Suprapubic skin (tissue), 4 donors: Measurements from ENCODE around the gene LMAN1L. TPM values are rescaled to one million over a fixed set of nuclear protein-coding genes. Genes with fewer than 3 reads are reported as not detected.

ENCODE experiments used
- DNase-seq, 2 donors: peaks; one replicate each; pipeline ENCODE4 v3.0.0-alpha.2; 2019; ENCODE audit warnings: low spot score in 2 of 2
- H3K27ac ChIP-seq: fragments of 200-600 bp; sonication (generic); one replicate; pipeline ENCODE4 v1.5.1; 2019
- H3K27me3 ChIP-seq: fragments of 200-600 bp; sonication (generic); one replicate; pipeline ENCODE4 v1.5.1; 2019
- H3K36me3 ChIP-seq: fragments of 200-600 bp; sonication (generic); one replicate; pipeline ENCODE4 v1.5.1; 2019
- H3K4me1 ChIP-seq: fragments of 200-600 bp; sonication (generic); one replicate; pipeline ENCODE4 v1.5.1; 2019
- H3K4me3 ChIP-seq: fragments of 200-600 bp; sonication (generic); one replicate; pipeline ENCODE4 v1.5.1; 2019; ENCODE audit warnings: mild to moderate bottlenecking
- H3K9me3 ChIP-seq: fragments of 200-600 bp; sonication (generic); one replicate; pipeline ENCODE4 v1.5.1; 2019
- CTCF ChIP-seq, 2 donors: fragments of 200-600 bp in 1 of 2; fragments of 450-650 bp in 1 of 2; sonication (generic) in 1 of 2; IDR thresholded peaks; one replicate each; pipeline ENCODE4 v1.5.1; 2016 to 2019; ENCODE audit warnings: antibody characterized with exemption in 2 of 2, mild to moderate bottlenecking in 1 of 2, moderate library complexity in 1 of 2
- EP300 ChIP-seq: sonication (generic); formaldehyde crosslinking; IDR thresholded peaks from one replicate; pipeline ENCODE4 v1.6.1; 2017; ENCODE audit warnings: antibody characterized with exemption
- POLR2A ChIP-seq, 2 donors: fragments of 450-650 bp; IDR thresholded peaks; one replicate each; pipeline ENCODE4 v1.6.1; 2017; ENCODE audit warnings: antibody characterized with exemption in 2 of 2, mild to moderate bottlenecking in 2 of 2, moderate library complexity in 2 of 2
- POLR2AphosphoS5 ChIP-seq, 3 donors: sonication (generic); formaldehyde crosslinking; IDR thresholded peaks; one replicate each; pipeline ENCODE4 v1.6.1; 2017; ENCODE audit warnings: antibody characterized with exemption in 3 of 3
- WGBS: methylation state at CpG from one replicate; pipeline ENCODE4 v1.1.5; 2018; 5-methylcytosine and 5-hydroxymethylcytosine counted together
- total RNA-seq, 4 donors: library from RNA; depleted of rRNA; stranded (reverse); fragments of >200 nt; gene quantifications; one replicate each; pipeline ENCODE4 v1.1.0, GENCODE V29; 2016

Gene LMAN1L
- total RNA-seq, 4 donors from 2014 or later, result 0.42 TPM; not detected in 3

- no peaks in the 10 kb centered on the region for H3K27me3 ChIP-seq
- no peak overlapping the region for H3K4me3 ChIP-seq
- TF ChIP-seq EP300 (no peak), POLR2AphosphoS5 (IDR thresholded peaks at IDR 0.05) (no peak), POLR2A (IDR thresholded peaks at IDR 0.05) (no peak), CTCF (IDR thresholded peaks at IDR 0.05) (no peak)
- peaks cover 56% of the 10 kb centered on the region for H3K4me1 ChIP-seq
- no peak overlapping the region for H3K27ac ChIP-seq
- 100% methylated on average over 1 of the region's 1 CpG for WGBS
- no peak for DNase-seq
- H3K36me3 ChIP-seq, result peaks cover 27% of the 10 kb centered on the region
- no peaks in the 10 kb centered on the region for H3K9me3 ChIP-seq
Measured at GRCh38 chr15:74856537-74856936, 43.9 kb downstream of the LMAN1L start.

GRCh38 chr15:74857082-74857655 is 44.5 kb downstream of the LMAN1L start:
- Histone ChIP-seq H3K4me3 (no peak overlapping the region), H3K36me3 (peaks cover 20% of the 10 kb centered on the region), H3K27me3 (no peaks in the 10 kb centered on the region), H3K27ac (no peak overlapping the region), H3K4me1 (peaks cover 56% of the 10 kb centered on the region), H3K9me3 (no peaks in the 10 kb centered on the region)
- 63% methylated on average over 5 of the region's 5 CpGs for WGBS
- TF ChIP-seq POLR2A (IDR thresholded peaks at IDR 0.05) (no peak), EP300 (no peak), CTCF (IDR thresholded peaks at IDR 0.05) (no peak), POLR2AphosphoS5 (IDR thresholded peaks at IDR 0.05) (no peak)
- no peak for DNase-seq

GRCh38 chr15:74857671-74858368 is 45.2 kb downstream of the LMAN1L start:
- peaks cover 14% of the 10 kb centered on the region for H3K36me3 ChIP-seq
- no peak overlapping the region for H3K4me3 ChIP-seq
- peaks cover 55% of the 10 kb centered on the region for H3K4me1 ChIP-seq
- no peak for DNase-seq
- no peaks in the 10 kb centered on the region for H3K27me3 ChIP-seq
- TF ChIP-seq CTCF (IDR thresholded peaks at IDR 0.05) (no peak), POLR2A (IDR thresholded peaks at IDR 0.05) (no peak), EP300 (no peak), POLR2AphosphoS5 (IDR thresholded peaks at IDR 0.05) (no peak)
- WGBS, result 54% methylated on average over 9 of the region's 9 CpGs
- no peak overlapping the region for H3K27ac ChIP-seq
- H3K9me3 ChIP-seq, result no peaks in the 10 kb centered on the region

GRCh38 chr15:74858369-74858740 is 45.7 kb downstream of the LMAN1L start:
- no peak for TF ChIP-seq CTCF (IDR thresholded peaks at IDR 0.05)
- TF ChIP-seq POLR2A (IDR thresholded peaks at IDR 0.05), result no peak
- no peak for TF ChIP-seq EP300
- TF ChIP-seq POLR2AphosphoS5 (IDR thresholded peaks at IDR 0.05), result no peak
- H3K27me3 ChIP-seq, result no peaks in the 10 kb centered on the region
- no peak overlapping the region for H3K4me3 ChIP-seq
- H3K9me3 ChIP-seq, result no peaks in the 10 kb centered on the region
- DNase-seq, result no peak
- no peak overlapping the region for H3K27ac ChIP-seq
- H3K4me1 ChIP-seq, result peaks cover 55% of the 10 kb centered on the region
- H3K36me3 ChIP-seq, result peaks cover 8% of the 10 kb centered on the region
- WGBS, result 75% methylated on average over 4 of the region's 4 CpGs

GRCh38 chr15:74863239-74864056 is 50.8 kb downstream of the LMAN1L start:
- Histone ChIP-seq H3K4me3 (no peak overlapping the region), H3K4me1 (peaks cover 67% of the 10 kb centered on the region), H3K36me3 (no peaks in the 10 kb centered on the region), H3K27ac (no peak overlapping the region), H3K9me3 (no peaks in the 10 kb centered on the region), H3K27me3 (no peaks in the 10 kb centered on the region)
- DNase-seq, result no peak
- 82% methylated on average over 11 of the region's 11 CpGs for WGBS
- TF ChIP-seq EP300 (no peak), CTCF (IDR thresholded peaks at IDR 0.05) (no peak)
